Fibroblast of upper back skin (primary cell): ENCODE data around the gene ARAP3.
"Not testable (repeated sequence)": the region's sequence is repeated elsewhere in the genome, so short reads cannot be mapped to it uniquely, and the experiment has no call there.

Experiments
- DNase-seq: peaks from one replicate; pipeline ENCODE4 v3.0.0-alpha.2; 2013

ARAP3 gene

DNA sequence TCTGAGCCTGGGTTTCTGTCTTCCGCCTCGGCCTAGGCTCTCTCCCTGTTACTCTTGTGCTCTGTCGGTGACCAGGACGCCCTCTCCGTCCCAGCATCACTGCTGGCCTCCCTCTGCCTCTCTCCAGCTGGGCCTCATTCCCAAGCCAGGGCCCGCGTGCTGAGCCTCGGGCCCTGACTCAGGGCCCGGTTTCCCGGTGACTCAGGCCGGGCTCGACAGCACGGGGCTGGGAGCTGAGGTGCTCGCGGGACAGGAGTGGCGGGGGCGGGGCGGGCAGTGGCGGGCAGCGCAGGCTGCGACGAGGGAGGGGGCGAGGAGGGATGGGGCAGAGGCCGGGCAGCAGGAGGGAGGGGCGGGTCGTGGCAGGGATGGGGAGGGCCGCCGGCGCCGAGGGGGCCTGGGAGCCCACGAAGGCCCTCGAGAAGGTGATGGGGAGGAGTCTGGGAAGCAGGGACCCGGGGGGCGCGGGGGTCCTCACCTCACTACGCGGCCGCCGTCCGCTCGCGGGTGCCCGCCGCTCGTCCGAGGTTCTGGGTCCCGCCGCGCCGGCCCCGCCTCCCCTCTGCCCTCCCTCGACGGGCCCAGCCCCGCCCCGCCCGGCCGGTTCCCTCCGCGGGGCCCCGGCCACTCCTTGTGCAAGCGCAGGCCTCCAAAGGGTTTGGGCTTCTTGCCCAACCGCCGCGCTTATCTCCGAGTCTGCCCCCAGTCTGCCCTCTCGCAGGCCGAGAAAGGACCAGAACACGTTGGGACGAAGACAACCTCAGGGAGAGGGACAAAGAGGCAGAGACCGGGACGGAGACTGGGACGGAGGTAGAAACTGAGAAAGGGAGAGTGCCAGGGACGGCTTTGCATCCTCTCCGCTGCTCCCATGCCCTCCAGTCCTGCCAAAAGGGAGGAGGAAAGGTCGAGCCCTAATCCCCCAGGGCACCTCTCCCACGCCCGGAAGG, at the start of gene ARAP3:
ARAP3 (minus strand) TSS at position 536 of the 947 bp plus-strand sequence. CDS start 1,744 bp downstream, outside the sequence.
- peak; percentile 79 for DNase-seq

DNA sequence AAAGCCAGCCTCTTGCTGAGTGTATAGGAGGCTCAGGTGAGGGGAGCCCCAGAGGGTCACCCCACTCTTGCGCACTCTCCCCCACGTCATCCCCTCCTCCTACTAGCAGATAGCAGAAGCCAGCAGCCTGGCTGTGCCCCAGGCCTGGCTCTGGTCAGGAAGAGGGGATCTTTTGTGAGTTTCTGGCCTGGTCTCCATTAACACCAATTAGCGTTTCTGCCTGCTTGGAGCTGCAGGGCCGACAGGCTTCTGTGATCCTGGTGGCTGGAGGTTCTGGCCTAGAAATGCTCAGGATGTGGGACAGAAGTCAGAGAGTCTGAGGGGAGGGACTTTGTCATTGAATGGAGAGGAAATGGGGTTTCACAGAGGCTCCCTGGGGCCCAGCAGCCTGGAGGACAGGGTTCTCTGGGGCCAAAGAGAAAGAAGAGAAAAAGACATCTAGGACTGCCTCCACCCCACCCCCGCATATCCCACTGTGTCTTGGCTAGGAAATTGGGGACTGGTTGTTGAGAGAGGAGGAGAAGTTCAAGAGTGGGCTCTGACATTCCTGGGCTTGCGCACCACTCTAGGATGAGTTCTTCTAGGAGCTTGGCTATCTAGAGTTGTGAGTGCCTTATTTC, 47.5 kb upstream of the ARAP3 start:
- DNase-seq = no peak

DNA sequence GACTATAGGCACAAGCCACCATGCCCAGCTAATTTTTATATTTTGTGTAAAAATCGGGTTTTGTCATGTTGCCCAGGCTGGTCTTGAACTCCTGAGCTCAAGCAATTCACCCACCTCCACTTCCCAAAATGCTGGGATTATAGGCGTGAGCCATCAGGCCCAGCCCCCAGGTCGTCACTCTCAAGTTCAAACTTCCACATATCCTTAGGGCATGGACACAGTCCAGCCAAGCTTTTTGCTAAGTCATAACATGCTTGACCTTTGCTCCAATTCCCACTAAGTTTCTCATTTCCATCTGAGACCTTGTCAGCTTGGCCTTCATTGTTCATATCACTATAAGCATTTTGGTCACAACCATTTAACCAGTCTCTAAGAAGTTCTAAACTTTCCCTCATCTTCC, 43.9 kb upstream of the ARAP3 start:
- no peak for DNase-seq

DNA sequence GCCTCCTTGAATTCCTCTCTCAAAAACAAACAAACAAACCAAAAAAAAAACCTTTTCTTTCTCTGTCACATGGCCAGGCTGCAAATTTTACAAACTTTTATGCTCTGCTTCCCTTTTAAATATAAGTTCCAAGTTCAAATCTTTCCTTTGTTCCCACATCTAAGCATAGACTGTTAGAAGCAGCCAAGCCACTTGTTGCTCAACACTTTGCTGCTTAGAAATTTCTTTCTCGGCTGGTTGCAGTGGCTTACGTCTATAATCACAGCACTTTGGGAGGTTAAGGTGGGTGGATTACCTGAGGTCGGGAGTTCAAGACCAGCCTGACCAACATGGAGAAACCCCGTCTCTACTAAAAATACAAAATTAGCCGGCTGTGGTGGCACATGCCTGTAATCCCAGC, 43.1 kb upstream of the ARAP3 start:
- DNase-seq = not testable (repeated sequence)

GRCh38 chr5:141722266-141722665, 40.2 kb upstream of the ARAP3 start:
- DNase-seq = no peak

DNA sequence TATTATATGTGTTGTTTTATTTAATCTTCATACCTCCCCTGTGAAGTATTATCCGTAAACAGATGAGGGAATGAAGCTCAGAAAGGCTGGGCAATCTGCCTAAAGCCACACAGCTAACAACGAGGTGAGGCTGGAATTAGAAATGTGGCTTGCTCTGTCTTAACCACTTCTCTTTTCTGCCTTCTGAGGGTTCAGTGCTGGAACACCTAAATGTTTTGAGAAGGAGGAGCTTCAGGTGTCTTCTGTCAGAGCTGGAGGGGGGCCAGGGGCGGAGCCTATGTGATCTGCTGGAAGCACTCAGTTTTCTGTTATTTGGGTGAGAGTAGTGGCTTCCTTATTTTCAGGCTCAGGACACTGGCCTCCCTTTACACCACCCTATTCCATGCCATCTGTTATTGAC, 35.0 kb upstream of the ARAP3 start:
- DNase-seq = no peak

- no peak for DNase-seq
Observed at GRCh38 chr5:141716468-141716867, 34.4 kb upstream of the ARAP3 start.

GRCh38 chr5:141716009-141716408, 34.0 kb upstream of the ARAP3 start:
- DNase-seq = no peak

GRCh38 chr5:141715346-141715905, 33.4 kb upstream of the ARAP3 start:
- DNase-seq = no peak

GRCh38 chr5:141714542-141715310, 32.7 kb upstream of the ARAP3 start:
- no peak for DNase-seq

GRCh38 chr5:141713616-141714309, 31.7 kb upstream of the ARAP3 start:
- no peak for DNase-seq

- DNase-seq = no peak
Observed at GRCh38 chr5:141711687-141712086, 29.7 kb upstream of the ARAP3 start.

DNA sequence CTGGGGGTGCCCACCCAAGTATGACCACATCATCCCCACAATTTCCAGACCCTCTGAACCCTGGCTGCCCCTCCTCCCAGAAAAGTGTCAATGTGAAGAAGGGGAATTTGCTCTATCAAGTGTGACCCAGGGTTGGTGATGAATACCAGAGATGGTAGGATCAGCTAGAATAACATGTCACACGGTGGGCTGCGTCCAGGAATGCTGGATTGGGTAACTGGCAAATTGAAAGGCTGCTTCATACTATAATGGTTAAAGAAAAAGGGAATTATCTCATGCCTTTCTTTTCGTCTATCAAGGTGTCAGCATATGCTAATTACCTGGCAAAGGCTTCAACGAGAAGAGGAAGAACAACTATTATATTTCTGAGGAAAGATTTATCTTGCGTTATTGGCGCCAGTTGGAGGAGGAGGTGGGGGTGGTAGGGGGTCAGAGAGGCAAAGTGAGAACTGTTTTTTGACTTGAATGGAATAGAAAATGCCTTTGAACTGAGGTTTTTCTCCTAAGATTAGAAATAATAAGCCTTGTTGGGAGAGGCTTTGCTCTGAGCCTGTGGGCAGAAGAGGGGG, 27.8 kb upstream of the ARAP3 start:
- no peak for DNase-seq

- DNase-seq = no peak
Observed at GRCh38 chr5:141708016-141708415, 26.0 kb upstream of the ARAP3 start.

GRCh38 chr5:141707510-141707909, 25.5 kb upstream of the ARAP3 start:
- DNase-seq = no peak

GRCh38 chr5:141706121-141706520, 24.1 kb upstream of the ARAP3 start:
- DNase-seq = no peak

DNA sequence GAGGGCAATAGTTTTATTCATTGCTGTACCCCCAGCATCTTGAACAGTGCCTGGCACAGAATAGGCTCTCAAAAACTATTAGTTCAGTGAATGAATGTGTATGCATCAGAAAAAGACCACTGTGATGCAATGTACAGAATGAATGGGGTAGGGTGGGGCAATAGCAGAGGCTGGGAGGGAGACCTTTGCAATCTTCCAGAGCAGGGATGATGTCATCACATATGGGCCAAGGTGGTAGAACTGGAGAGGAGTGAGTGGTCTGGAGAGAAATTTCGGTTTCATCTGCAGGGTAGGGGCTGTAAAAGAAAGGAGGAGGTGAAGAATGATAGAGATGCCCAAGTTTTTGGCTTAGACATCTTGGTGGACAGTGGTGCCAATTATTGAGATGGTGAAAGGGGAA, 23.4 kb upstream of the ARAP3 start:
- no peak for DNase-seq

- no peak for DNase-seq
Observed at GRCh38 chr5:141704782-141705297, 22.8 kb upstream of the ARAP3 start.

GRCh38 chr5:141703133-141703561, 21.1 kb upstream of the ARAP3 start:
- DNase-seq = no peak

- DNase-seq = no peak
Observed at GRCh38 chr5:141701360-141702119, 19.5 kb upstream of the ARAP3 start.

DNA sequence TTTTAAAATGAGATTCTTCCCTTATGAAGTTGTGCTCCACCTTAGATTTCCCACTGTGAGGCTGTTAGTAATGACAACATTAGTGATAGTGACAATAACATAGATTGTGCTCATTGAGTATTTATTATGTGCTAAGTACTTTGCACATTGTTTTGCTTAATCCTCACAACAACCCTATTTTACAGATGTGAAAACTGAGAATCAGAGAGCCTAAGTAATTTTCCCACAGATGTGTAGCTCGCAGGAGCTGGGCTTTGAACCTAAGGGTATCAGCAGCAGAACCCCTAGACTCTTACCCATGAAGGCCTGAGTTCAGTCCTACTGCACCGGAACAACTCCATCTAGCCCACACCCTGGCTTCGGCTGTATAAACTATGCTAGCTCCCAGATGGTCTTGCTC, 15.6 kb upstream of the ARAP3 start:
- DNase-seq = no peak
